ENCODE data around the gene CMPK2.

The CMPK2 gene

GRCh38 chr2:6896930-6897759 is 31.4 kb upstream of the CMPK2 start:
- Histone ChIP-seq H3K27me3 (ENCODE audit: insufficient read depth, low read length) (no peaks in the 10 kb centered on the region), H3K4me1 (ENCODE audit: insufficient read depth, low read length) (no peaks in the 10 kb centered on the region), H3K9ac (ENCODE audit: low read depth, low read length) (no peak overlapping the region), H3K27ac (ENCODE audit: low read length) (no peak overlapping the region), H3K36me3 (ENCODE audit: insufficient read depth, low read depth, low read length) (no peaks in the 10 kb centered on the region), H3K4me3 (ENCODE audit: low read length) (no peak overlapping the region), H3K9me3 (ENCODE audit: insufficient read depth, low read depth, low read length) (no peaks in the 10 kb centered on the region)

GRCh38 chr2:6893876-6894482 is 28.3 kb upstream of the CMPK2 start:
- no peak overlapping the region for H3K4me3 ChIP-seq (ENCODE audit: low read length)
- H3K36me3 ChIP-seq (ENCODE audit: insufficient read depth, low read depth, low read length) = no peaks in the 10 kb centered on the region
- no peak overlapping the region for H3K9ac ChIP-seq (ENCODE audit: low read depth, low read length)
- no peaks in the 10 kb centered on the region for H3K27me3 ChIP-seq (ENCODE audit: insufficient read depth, low read length)
- no peak overlapping the region for H3K27ac ChIP-seq (ENCODE audit: low read length)
- no peaks in the 10 kb centered on the region for H3K4me1 ChIP-seq (ENCODE audit: insufficient read depth, low read length)
- H3K9me3 ChIP-seq (ENCODE audit: insufficient read depth, low read depth, low read length) = no peaks in the 10 kb centered on the region

- Histone ChIP-seq H3K27me3 (ENCODE audit: insufficient read depth, low read length) (no peaks in the 10 kb centered on the region), H3K4me1 (ENCODE audit: insufficient read depth, low read length) (no peaks in the 10 kb centered on the region), H3K27ac (ENCODE audit: low read length) (no peak overlapping the region), H3K36me3 (ENCODE audit: insufficient read depth, low read depth, low read length) (no peaks in the 10 kb centered on the region), H3K4me3 (ENCODE audit: low read length) (no peak overlapping the region), H3K9ac (ENCODE audit: low read depth, low read length) (no peak overlapping the region), H3K9me3 (ENCODE audit: insufficient read depth, low read depth, low read length) (no peaks in the 10 kb centered on the region)
Measured at GRCh38 chr2:6888724-6889123, 23.0 kb upstream of the CMPK2 start.

GRCh38 chr2:6887751-6888192 is 22.1 kb upstream of the CMPK2 start:
- Histone ChIP-seq H3K36me3 (ENCODE audit: insufficient read depth, low read depth, low read length) (no peaks in the 10 kb centered on the region), H3K27ac (ENCODE audit: low read length) (no peak overlapping the region), H3K9me3 (ENCODE audit: insufficient read depth, low read depth, low read length) (no peaks in the 10 kb centered on the region), H3K4me3 (ENCODE audit: low read length) (no peak overlapping the region), H3K27me3 (ENCODE audit: insufficient read depth, low read length) (no peaks in the 10 kb centered on the region), H3K9ac (ENCODE audit: low read depth, low read length) (no peak overlapping the region), H3K4me1 (ENCODE audit: insufficient read depth, low read length) (no peaks in the 10 kb centered on the region)

- H3K4me1 ChIP-seq (ENCODE audit: insufficient read depth, low read length) = no peaks in the 10 kb centered on the region
Measured at GRCh38 chr2:6885968-6886367, 20.3 kb upstream of the CMPK2 start.

GRCh38 chr2:6885551-6885950 is 19.8 kb upstream of the CMPK2 start:
- Histone ChIP-seq H3K9me3 (ENCODE audit: insufficient read depth, low read depth, low read length) (no peaks in the 10 kb centered on the region), H3K36me3 (ENCODE audit: insufficient read depth, low read depth, low read length) (no peaks in the 10 kb centered on the region), H3K4me3 (ENCODE audit: low read length) (no peak overlapping the region), H3K4me1 (ENCODE audit: insufficient read depth, low read length) (no peaks in the 10 kb centered on the region), H3K27ac (ENCODE audit: low read length) (no peak overlapping the region), H3K9ac (ENCODE audit: low read depth, low read length) (no peak overlapping the region), H3K27me3 (ENCODE audit: insufficient read depth, low read length) (no peaks in the 10 kb centered on the region)

More at GRCh38 chr2:6885968-6886367, 20.3 kb upstream of the CMPK2 start:
- Histone ChIP-seq H3K27me3 (ENCODE audit: insufficient read depth, low read length) (no peaks in the 10 kb centered on the region), H3K36me3 (ENCODE audit: insufficient read depth, low read depth, low read length) (no peaks in the 10 kb centered on the region), H3K9ac (ENCODE audit: low read depth, low read length) (no peak overlapping the region), H3K4me3 (ENCODE audit: low read length) (no peak overlapping the region), H3K9me3 (ENCODE audit: insufficient read depth, low read depth, low read length) (no peaks in the 10 kb centered on the region), H3K27ac (ENCODE audit: low read length) (no peak overlapping the region)

GRCh38 chr2:6883448-6884122 is 17.9 kb upstream of the CMPK2 start:
- no peaks in the 10 kb centered on the region for H3K9me3 ChIP-seq (ENCODE audit: insufficient read depth, low read depth, low read length)
- H3K27me3 ChIP-seq (ENCODE audit: insufficient read depth, low read length) = no peaks in the 10 kb centered on the region

GRCh38 chr2:6881516-6881915 is 15.8 kb upstream of the CMPK2 start:
- Histone ChIP-seq H3K9ac (ENCODE audit: low read depth, low read length) (no peak overlapping the region), H3K36me3 (ENCODE audit: insufficient read depth, low read depth, low read length) (no peaks in the 10 kb centered on the region)

More at GRCh38 chr2:6883448-6884122, 17.9 kb upstream of the CMPK2 start:
- Histone ChIP-seq H3K9ac (ENCODE audit: low read depth, low read length) (no peak overlapping the region), H3K27ac (ENCODE audit: low read length) (no peak overlapping the region), H3K4me3 (ENCODE audit: low read length) (no peak overlapping the region), H3K4me1 (ENCODE audit: insufficient read depth, low read length) (no peaks in the 10 kb centered on the region), H3K36me3 (ENCODE audit: insufficient read depth, low read depth, low read length) (no peaks in the 10 kb centered on the region)

GRCh38 chr2:6881046-6881445 is 15.3 kb upstream of the CMPK2 start:
- no peak overlapping the region for H3K4me3 ChIP-seq (ENCODE audit: low read length)
- H3K36me3 ChIP-seq (ENCODE audit: insufficient read depth, low read depth, low read length) = no peaks in the 10 kb centered on the region
- no peaks in the 10 kb centered on the region for H3K9me3 ChIP-seq (ENCODE audit: insufficient read depth, low read depth, low read length)
- no peak overlapping the region for H3K27ac ChIP-seq (ENCODE audit: low read length)
- no peaks in the 10 kb centered on the region for H3K4me1 ChIP-seq (ENCODE audit: insufficient read depth, low read length)
- no peak overlapping the region for H3K9ac ChIP-seq (ENCODE audit: low read depth, low read length)
- no peaks in the 10 kb centered on the region for H3K27me3 ChIP-seq (ENCODE audit: insufficient read depth, low read length)

More at GRCh38 chr2:6881516-6881915, 15.8 kb upstream of the CMPK2 start:
- Histone ChIP-seq H3K27me3 (ENCODE audit: insufficient read depth, low read length) (no peaks in the 10 kb centered on the region), H3K4me1 (ENCODE audit: insufficient read depth, low read length) (no peaks in the 10 kb centered on the region), H3K4me3 (ENCODE audit: low read length) (no peak overlapping the region), H3K27ac (ENCODE audit: low read length) (no peak overlapping the region), H3K9me3 (ENCODE audit: insufficient read depth, low read depth, low read length) (no peaks in the 10 kb centered on the region)

GRCh38 chr2:6880200-6880733 is 14.6 kb upstream of the CMPK2 start:
- Histone ChIP-seq H3K36me3 (ENCODE audit: insufficient read depth, low read depth, low read length) (no peaks in the 10 kb centered on the region), H3K27ac (ENCODE audit: low read length) (no peak overlapping the region), H3K4me1 (ENCODE audit: insufficient read depth, low read length) (no peaks in the 10 kb centered on the region), H3K4me3 (ENCODE audit: low read length) (no peak overlapping the region), H3K27me3 (ENCODE audit: insufficient read depth, low read length) (no peaks in the 10 kb centered on the region), H3K9ac (ENCODE audit: low read depth, low read length) (no peak overlapping the region), H3K9me3 (ENCODE audit: insufficient read depth, low read depth, low read length) (no peaks in the 10 kb centered on the region)

GRCh38 chr2:6879011-6879410 is 13.3 kb upstream of the CMPK2 start:
- H3K9ac ChIP-seq (ENCODE audit: low read depth, low read length) = no peak overlapping the region
- H3K4me1 ChIP-seq (ENCODE audit: insufficient read depth, low read length) = no peaks in the 10 kb centered on the region
- H3K27me3 ChIP-seq (ENCODE audit: insufficient read depth, low read length) = no peaks in the 10 kb centered on the region
- no peak overlapping the region for H3K4me3 ChIP-seq (ENCODE audit: low read length)
- no peak overlapping the region for H3K27ac ChIP-seq (ENCODE audit: low read length)
- no peaks in the 10 kb centered on the region for H3K36me3 ChIP-seq (ENCODE audit: insufficient read depth, low read depth, low read length)
- peaks cover 8% of the 10 kb centered on the region for H3K9me3 ChIP-seq (ENCODE audit: insufficient read depth, low read depth, low read length)
